Panc1 (cell line): Measurements from ENCODE around the gene PGA5. TPM values are rescaled to one million over a fixed set of nuclear protein-coding genes. Genes with fewer than 3 reads are reported as not detected.

ENCODE experiments used
- ATAC-seq: fragments of 200-7000 bp; cut with Tn5 transposase; 2 replicates; pipeline ENCODE4 v1.9.1; 2020; ENCODE audit warnings: mild to moderate bottlenecking, moderate library complexity
- BruUV-seq: library from RNA; stranded (reverse); fragments of 400-500 nt; replicated peaks from 2 replicates; lab custom pipeline; 2021; lab: Mats Ljungman, UMichigan
- CTCF ChIA-PET: fragments of 300-600 bp; sonication (Branson Sonifier 250); formaldehyde crosslinking; loops from one replicate; lab custom pipeline; 2022; ENCODE audit warnings: antibody characterized with exemption; lab: Charles Lee
- POLR2A ChIA-PET: fragments of 300-600 bp; sonication (Branson Sonifier 250); formaldehyde crosslinking; loops from one replicate; lab custom pipeline; 2022; ENCODE audit warnings: antibody characterized with exemption; lab: Charles Lee
- DNase-seq: peaks from one replicate; pipeline ENCODE4 v3.0.0-alpha.2; 2010; ENCODE audit warnings: low read depth, low spot score
- H3K27ac ChIP-seq: 2 replicates; pipeline ENCODE4 v1.5.1; 2011; ENCODE audit warnings: mild to moderate bottlenecking, low read length, inconsistent platforms
- H3K27me3 ChIP-seq: fragments of 200-500 bp; sonication (Bioruptor generic); 2 replicates; pipeline ENCODE4 v1.6.0; 2014; ENCODE audit warnings: low read length, inconsistent platforms; ENCODE audit not compliant: control insufficient read depth, insufficient read depth
- H3K36me3 ChIP-seq: fragments of 200-500 bp; sonication (Bioruptor generic); 2 replicates; pipeline ENCODE4 v1.5.1; 2014; ENCODE audit warnings: inconsistent platforms, mild to moderate bottlenecking, low read length, moderate library complexity; ENCODE audit not compliant: control insufficient read depth, insufficient read depth
- H3K4me1 ChIP-seq: 2 replicates; pipeline ENCODE4 v1.5.1; 2011; ENCODE audit warnings: inconsistent platforms, mild to moderate bottlenecking, low read length, moderate library complexity; ENCODE audit not compliant: control insufficient read depth, insufficient read depth
- H3K4me3 ChIP-seq, 2 experiments: 2 replicates each; pipeline ENCODE4 v1.5.1; 2011 to 2012; ENCODE audit warnings: low read depth in 2 of 2, low read length in 2 of 2, mild to moderate bottlenecking in 2 of 2, inconsistent platforms in 1 of 2, moderate library complexity in 1 of 2
- H3K9me3 ChIP-seq: fragments of 200-500 bp; sonication (Bioruptor generic); 2 replicates; pipeline ENCODE4 v1.5.1; 2014; ENCODE audit warnings: low read depth, mild to moderate bottlenecking, inconsistent platforms, low read length, moderate library complexity; ENCODE audit not compliant: control insufficient read depth, insufficient read depth
- POLR2AphosphoS5 ChIP-seq: IDR thresholded peaks from 2 replicates; pipeline ENCODE4 v1.6.1; 2012; ENCODE audit warnings: mild to moderate bottlenecking, low read depth, low read length, moderate library complexity
- SIN3A ChIP-seq: IDR thresholded peaks from 2 replicates; pipeline ENCODE4 v1.6.1; 2012; ENCODE audit warnings: low read depth, mild to moderate bottlenecking, low read length, moderate library complexity, borderline replicate concordance; ENCODE audit not compliant: insufficient read depth
- TCF7L2 ChIP-seq: IDR thresholded peaks from 2 replicates; pipeline ENCODE4 v1.6.1; 2011; ENCODE audit warnings: mild to moderate bottlenecking, low read depth, low read length, inconsistent platforms
- in situ Hi-C: cut with HindIII; loops from 2 replicates; pipeline ENCODE4 v1.10.0; 2016; ENCODE audit warnings: low sequenced_read_pairs, low pct_unique_long_range_greater_than_20kb
- intact Hi-C: fragments of 100-400 bp; cut with micrococcal nuclease; formaldehyde crosslinking; loops from one replicate; pipeline ENCODE4 v1.10.0; 2022; ENCODE audit not compliant: unreplicated experiment
- total RNA-seq: library from RNA; stranded (reverse); gene quantifications from one replicate; pipeline ENCODE4 v1.2.1, GENCODE V29; 2021; ENCODE audit not compliant: unreplicated experiment
- TF ChIP-seq, protein P1 (sequence below), 2 experiments: IDR thresholded peaks; 2 replicates each; pipeline ENCODE4 v1.6.1; 2011 to 2012; ENCODE audit warnings: low read depth in 2 of 2, control low read depth in 1 of 2, low read length in 1 of 2, mild to moderate bottlenecking in 1 of 2, moderate library complexity in 1 of 2; ENCODE audit not compliant: insufficient read depth in 1 of 2
- TF ChIP-seq, protein P2 (sequence below): fragments of 450-650 bp; IDR thresholded peaks from 2 replicates; pipeline ENCODE4 v1.5.1; 2017; ENCODE audit warnings: mild to moderate bottlenecking

The PGA5 gene
- total RNA-seq, 1 experiment from 2014 or later = not detected

DNA sequence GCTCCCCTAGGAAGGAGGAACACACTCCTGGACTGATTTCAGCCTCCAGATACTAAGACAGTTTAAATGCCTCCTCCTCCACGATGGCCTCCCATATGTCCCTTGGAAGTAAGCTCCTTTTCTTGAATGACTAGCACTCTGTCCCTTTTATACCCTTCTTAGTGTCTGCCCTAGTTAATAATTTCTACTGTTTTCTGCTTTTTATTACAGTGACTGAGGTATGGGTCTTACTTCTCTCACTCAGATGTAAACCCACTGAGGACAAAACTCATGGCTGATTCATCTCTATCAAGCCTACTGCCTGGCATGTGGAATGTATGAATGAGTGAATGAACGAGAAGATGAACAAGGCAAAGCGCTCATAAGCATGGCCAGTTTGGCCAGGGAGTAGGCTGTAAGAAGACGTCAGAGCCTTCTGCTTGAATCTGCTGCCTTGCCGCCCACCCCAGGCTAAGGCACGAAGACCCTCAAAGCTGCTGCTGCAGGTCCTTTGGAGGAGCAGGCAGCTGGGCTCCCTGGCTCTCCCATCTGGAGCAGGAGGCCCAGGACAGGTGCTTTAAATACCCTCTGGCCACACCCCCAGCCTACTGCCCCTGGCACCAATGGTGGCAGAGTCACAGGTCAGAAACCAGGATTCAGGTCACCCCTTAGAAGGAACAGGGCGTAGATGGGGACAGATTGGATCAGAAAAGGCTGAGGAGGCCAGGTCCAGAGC lies 45.8 kb upstream of the PGA5 start:
- TF ChIP-seq, protein P1, sequence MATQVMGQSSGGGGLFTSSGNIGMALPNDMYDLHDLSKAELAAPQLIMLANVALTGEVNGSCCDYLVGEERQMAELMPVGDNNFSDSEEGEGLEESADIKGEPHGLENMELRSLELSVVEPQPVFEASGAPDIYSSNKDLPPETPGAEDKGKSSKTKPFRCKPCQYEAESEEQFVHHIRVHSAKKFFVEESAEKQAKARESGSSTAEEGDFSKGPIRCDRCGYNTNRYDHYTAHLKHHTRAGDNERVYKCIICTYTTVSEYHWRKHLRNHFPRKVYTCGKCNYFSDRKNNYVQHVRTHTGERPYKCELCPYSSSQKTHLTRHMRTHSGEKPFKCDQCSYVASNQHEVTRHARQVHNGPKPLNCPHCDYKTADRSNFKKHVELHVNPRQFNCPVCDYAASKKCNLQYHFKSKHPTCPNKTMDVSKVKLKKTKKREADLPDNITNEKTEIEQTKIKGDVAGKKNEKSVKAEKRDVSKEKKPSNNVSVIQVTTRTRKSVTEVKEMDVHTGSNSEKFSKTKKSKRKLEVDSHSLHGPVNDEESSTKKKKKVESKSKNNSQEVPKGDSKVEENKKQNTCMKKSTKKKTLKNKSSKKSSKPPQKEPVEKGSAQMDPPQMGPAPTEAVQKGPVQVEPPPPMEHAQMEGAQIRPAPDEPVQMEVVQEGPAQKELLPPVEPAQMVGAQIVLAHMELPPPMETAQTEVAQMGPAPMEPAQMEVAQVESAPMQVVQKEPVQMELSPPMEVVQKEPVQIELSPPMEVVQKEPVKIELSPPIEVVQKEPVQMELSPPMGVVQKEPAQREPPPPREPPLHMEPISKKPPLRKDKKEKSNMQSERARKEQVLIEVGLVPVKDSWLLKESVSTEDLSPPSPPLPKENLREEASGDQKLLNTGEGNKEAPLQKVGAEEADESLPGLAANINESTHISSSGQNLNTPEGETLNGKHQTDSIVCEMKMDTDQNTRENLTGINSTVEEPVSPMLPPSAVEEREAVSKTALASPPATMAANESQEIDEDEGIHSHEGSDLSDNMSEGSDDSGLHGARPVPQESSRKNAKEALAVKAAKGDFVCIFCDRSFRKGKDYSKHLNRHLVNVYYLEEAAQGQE (IDR thresholded peaks at IDR 0.05; ENCODE audit: insufficient read depth in 1 of 2, low read depth in 2 of 2, low read length in 1 of 2) = no peak
- TF ChIP-seq TCF7L2 (no peak), POLR2AphosphoS5 (no peak), SIN3A (no peak)
- TF ChIP-seq, protein P2, sequence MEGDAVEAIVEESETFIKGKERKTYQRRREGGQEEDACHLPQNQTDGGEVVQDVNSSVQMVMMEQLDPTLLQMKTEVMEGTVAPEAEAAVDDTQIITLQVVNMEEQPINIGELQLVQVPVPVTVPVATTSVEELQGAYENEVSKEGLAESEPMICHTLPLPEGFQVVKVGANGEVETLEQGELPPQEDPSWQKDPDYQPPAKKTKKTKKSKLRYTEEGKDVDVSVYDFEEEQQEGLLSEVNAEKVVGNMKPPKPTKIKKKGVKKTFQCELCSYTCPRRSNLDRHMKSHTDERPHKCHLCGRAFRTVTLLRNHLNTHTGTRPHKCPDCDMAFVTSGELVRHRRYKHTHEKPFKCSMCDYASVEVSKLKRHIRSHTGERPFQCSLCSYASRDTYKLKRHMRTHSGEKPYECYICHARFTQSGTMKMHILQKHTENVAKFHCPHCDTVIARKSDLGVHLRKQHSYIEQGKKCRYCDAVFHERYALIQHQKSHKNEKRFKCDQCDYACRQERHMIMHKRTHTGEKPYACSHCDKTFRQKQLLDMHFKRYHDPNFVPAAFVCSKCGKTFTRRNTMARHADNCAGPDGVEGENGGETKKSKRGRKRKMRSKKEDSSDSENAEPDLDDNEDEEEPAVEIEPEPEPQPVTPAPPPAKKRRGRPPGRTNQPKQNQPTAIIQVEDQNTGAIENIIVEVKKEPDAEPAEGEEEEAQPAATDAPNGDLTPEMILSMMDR = no peak
- H3K27me3 ChIP-seq = peaks cover 4% of the 10 kb centered on the region; the same call in 1 of the 2 replicates
- ChIA-PET POLR2A (no interaction called here), CTCF (no interaction called here)
- BruUV-seq = no TSS peak
- intact Hi-C loops = no loop called here
- ATAC-seq (no peak), DNase-seq (no peak)
- H3K9me3 ChIP-seq = no peaks in the 10 kb centered on the region
- no peak overlapping the region for H3K4me3 ChIP-seq
- no peak overlapping the region for H3K27ac ChIP-seq
- no peaks in the 10 kb centered on the region for H3K4me1 ChIP-seq
- H3K36me3 ChIP-seq = no peaks in the 10 kb centered on the region
- in situ Hi-C loops = no loop called here

DNA sequence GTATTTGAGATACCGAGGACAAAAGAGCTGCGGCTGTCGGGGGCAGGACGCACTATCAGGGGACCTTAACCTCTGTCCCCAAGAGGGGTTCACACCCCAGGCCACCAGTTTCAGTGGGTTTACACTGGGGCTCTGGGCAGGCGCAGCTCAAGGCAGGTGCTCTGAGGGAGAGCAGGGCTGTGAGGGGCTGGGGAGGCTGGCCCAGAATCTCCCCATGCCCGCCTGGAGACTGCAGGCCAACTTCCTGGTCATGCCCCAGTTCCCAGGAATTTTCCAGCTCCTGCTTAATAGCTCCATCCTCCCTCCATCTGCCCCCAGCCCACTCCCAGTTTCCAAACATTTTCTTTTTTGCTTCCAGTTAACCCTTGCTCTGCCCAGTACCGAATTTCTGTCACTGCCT lies 45.3 kb upstream of the PGA5 start:
- ATAC-seq (peak; percentile 51; the same call in 1 of the 2 replicates), DNase-seq (no peak)
- H3K4me1 ChIP-seq = no peaks in the 10 kb centered on the region
- no peak overlapping the region for H3K27ac ChIP-seq
- ChIA-PET POLR2A (no interaction called here), CTCF (no interaction called here)
- no peaks in the 10 kb centered on the region for H3K9me3 ChIP-seq
- H3K36me3 ChIP-seq = no peaks in the 10 kb centered on the region
- no peak overlapping the region for H3K4me3 ChIP-seq
- no peak for TF ChIP-seq SIN3A
- TF ChIP-seq, protein P1 (IDR thresholded peaks at IDR 0.05; ENCODE audit: insufficient read depth in 1 of 2, low read depth in 2 of 2, low read length in 1 of 2) = no peak
- TF ChIP-seq TCF7L2 = no peak
- TF ChIP-seq POLR2AphosphoS5 = no peak
- TF ChIP-seq, protein P2 = no peak
- H3K27me3 ChIP-seq = peaks cover 4% of the 10 kb centered on the region; the same call in 1 of the 2 replicates
- intact Hi-C loops = no loop called here
- no TSS peak for BruUV-seq
- in situ Hi-C loops = no loop called here
